ENCODE data around the gene ABHD8. TPM values are rescaled to one million over a fixed set of nuclear protein-coding genes. Genes with fewer than 3 reads are reported as not detected.

Gene ABHD8
- total and polyA plus RNA-seq, 2 of the 13 experiments (the other 11 are each of a cell fraction or from before 2014, with no cell fraction given): 6.3 to 7.2 TPM

GRCh38 chr19:17246681-17247425 is 56.4 kb downstream of the ABHD8 start (continued):
- TF ChIP-seq PRDM15 (CRISPR knock-in tag; IDR thresholded peaks at IDR 0.05) (0 out of 2 replicates have a peak, but pooled peaks have one; percentile 79), HNRNPK (IDR thresholded peaks at IDR 0.05; ENCODE audit: low read depth, low read length, poor library complexity, severe bottlenecking) (no peak), ZBTB26 (CRISPR knock-in tag; IDR thresholded peaks at IDR 0.05; ENCODE audit: borderline replicate concordance) (no peak), NFRKB (IDR thresholded peaks at IDR 0.05) (no peak), FOXA1 (IDR thresholded peaks at IDR 0.05) (no peak), FOXA1 (CRISPR knock-in tag; IDR thresholded peaks at IDR 0.05) (peak; percentile 63), UBTF (CRISPR knock-in tag; IDR thresholded peaks at IDR 0.05) (peak; percentile 42; the same call in 1 of the 2 replicates), CEBPZ (IDR thresholded peaks at IDR 0.05; ENCODE audit: low read length) (no peak), AFF4 (CRISPR knock-in tag; IDR thresholded peaks at IDR 0.05) (no peak), ZNF776 (CRISPR knock-in tag; IDR thresholded peaks at IDR 0.05) (no peak), ZNF597 (CRISPR knock-in tag; IDR thresholded peaks at IDR 0.05) (no peak), CAMTA2 (CRISPR knock-in tag; IDR thresholded peaks at IDR 0.05; ENCODE audit: borderline replicate concordance) (no peak)
